Erythroblast (primary cell): ENCODE data around the gene PLCB4.

Experiments
- GATA1 ChIP-seq: IDR thresholded peaks from 2 replicates; pipeline ENCODE4 v1.6.1; 2011; ENCODE audit warnings: low read depth, mild to moderate bottlenecking, control low read depth, low read length, moderate library complexity
- POLR2A ChIP-seq: IDR thresholded peaks from 2 replicates; pipeline ENCODE4 v1.6.1; 2011; ENCODE audit warnings: mild to moderate bottlenecking, low read length

- TF ChIP-seq POLR2A (no peak), GATA1 (no peak)
Observed at GRCh38 chr20:9241721-9242427, 173.0 kb downstream of the PLCB4 start.
